IMR-90 (cell line): ENCODE results near the gene TENM3. TPM values are rescaled to one million over a fixed set of nuclear protein-coding genes. Genes with fewer than 3 reads are reported as not detected.

Experiments
- CHD1 ChIP-seq: IDR thresholded peaks from 2 replicates; pipeline ENCODE4 v1.6.1; 2012; ENCODE audit warnings: low read depth, low read length, improper control_type of control experiment
- SMC3 ChIP-seq: fragments of 150-350 bp; IDR thresholded peaks from 2 replicates; pipeline ENCODE4 v1.6.1; 2016; ENCODE audit warnings: low read depth, mild to moderate bottlenecking, antibody characterized with exemption, low read length, moderate library complexity
- USF2 ChIP-seq: fragments of 150-350 bp; IDR thresholded peaks from 2 replicates; pipeline ENCODE4 v1.6.1; 2017; ENCODE audit warnings: mild to moderate bottlenecking, antibody characterized with exemption, low read length, low read depth
- polyA plus RNA-seq, 3 experiments: library from polyadenylated mRNA; depleted of rRNA; stranded (reverse); fragments of >200 nt; gene quantifications; 2 replicates each; pipeline ENCODE4 v1.2.3, GENCODE V29; 2012; ENCODE audit warnings: low replicate concordance in 1 of 3
- total RNA-seq: library from RNA; depleted of rRNA; stranded (reverse); fragments of >200 nt; gene quantifications from 2 replicates; pipeline ENCODE4 v1.2.3, GENCODE V29; 2012

The TENM3 gene
- total and polyA plus RNA-seq, 2 of the 4 experiments (the other 2 are of a cell fraction) = 29.9 to 173 TPM

- TF ChIP-seq USF2 = no peak
- 0 out of 2 replicates have a peak, but pooled peaks have one; percentile 6 for TF ChIP-seq SMC3
- no peak for TF ChIP-seq CHD1
Measured at GRCh38 chr4:182448281-182449151, 205.3 kb downstream of the TENM3 start (continued).
